ENCODE results near the gene HPSE2. TPM values are rescaled to one million over a fixed set of nuclear protein-coding genes. Genes with fewer than 3 reads are reported as not detected.
"Not testable (repeated sequence)": the region's sequence is repeated elsewhere in the genome, so short reads cannot be mapped to it uniquely, and the experiment has no call there.

HPSE2 gene
- total RNA-seq, 1 donor from 2014 or later: not detected

DNA sequence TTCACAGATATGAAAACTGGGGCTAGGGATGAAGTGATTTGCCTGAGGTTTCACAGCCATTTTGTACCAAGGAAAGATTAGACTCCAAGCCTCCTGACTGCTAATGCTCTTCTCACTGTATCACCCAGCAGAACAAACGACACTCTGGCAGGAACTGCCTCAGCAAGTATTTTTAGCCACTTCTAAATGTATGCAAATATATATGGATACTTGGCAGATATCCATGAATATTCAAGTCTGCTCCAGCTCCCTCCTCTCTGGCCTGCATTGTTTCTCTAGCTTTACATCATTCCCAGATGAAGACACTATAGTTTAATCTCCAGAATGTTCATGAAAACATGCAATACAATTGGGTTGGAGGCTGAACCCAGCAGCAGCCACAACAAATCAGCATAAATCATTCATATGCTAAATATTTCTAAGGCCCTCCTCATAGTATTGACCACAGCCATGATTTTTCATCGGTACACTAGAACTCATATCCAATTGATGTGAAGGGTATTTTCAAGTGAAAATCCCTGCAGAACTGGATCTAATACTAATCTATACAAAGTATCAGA is 65.5 kb downstream of the HPSE2 start:
- no peak for DNase-seq (ENCODE audit: low read depth)

GRCh38 chr10:99161165-99161564 is 74.5 kb downstream of the HPSE2 start:
- DNase-seq (ENCODE audit: low read depth): no peak

DNA sequence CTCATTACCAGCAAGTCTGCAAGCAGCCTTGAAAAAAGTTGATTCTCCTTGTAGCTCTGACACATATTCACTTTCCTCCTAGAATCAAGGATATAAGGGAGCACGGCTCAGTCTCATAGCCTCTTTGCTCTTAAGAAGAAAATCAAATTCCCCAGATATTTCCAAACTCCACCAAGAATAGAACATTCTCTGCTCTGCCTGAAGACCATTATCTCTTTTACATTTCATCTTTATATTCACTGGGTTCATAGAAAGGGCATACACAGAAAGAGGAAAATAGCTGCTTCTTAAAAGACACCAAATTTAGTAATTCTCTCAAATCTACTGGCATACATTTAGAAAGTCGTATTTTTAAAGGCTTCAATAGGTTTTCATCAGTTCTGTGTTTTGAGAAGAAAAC is 92.0 kb downstream of the HPSE2 start:
- no peak for DNase-seq (ENCODE audit: low read depth)

- DNase-seq (ENCODE audit: low read depth): no peak
These were observed 92.6 kb downstream of the HPSE2 start for GRCh38 chr10:99143011-99143410.

- not testable (repeated sequence) for DNase-seq (ENCODE audit: low read depth)
These were observed 102.8 kb downstream of the HPSE2 start for GRCh38 chr10:99132897-99133296.

DNA sequence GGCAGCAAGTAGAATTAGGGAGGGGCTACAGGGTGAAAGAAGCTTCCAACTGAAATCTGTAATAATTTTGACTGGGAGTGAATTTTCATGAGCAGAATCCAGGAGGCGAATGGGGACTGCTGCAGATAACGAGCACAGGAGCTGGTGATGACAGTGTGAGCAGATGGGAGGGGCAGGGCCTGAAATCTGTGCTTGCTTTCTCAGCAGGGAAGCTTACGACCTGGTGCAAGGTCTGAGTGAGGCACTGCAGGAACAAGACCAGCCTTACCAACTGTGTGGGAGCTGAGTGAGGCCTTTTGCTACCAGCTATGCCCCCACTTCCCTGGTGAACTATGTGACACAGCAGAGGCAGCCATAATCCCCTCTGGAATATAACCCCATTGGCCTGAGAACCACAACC is 109.8 kb downstream of the HPSE2 start:
- DNase-seq (ENCODE audit: low read depth): no peak

DNA sequence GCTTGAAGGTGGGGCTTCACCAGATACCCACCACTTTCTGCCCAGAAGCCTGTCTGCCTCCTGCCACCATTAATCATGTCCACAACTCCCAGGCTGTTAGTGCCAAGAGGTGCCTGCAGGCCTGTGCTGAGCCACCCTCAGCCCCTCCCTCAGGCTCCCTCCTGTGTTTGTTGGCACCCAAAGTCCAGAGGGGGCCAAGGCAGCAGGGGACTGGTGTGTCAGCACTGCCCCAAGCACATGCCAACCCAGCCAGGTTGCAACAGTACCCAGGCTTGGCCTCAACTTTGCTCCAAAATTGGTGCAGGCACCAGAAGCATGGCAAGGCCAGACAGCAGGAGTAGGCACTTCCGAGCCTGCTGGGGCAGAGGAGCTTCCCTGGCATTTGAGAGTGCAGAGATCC is 111.3 kb downstream of the HPSE2 start:
- no peak for DNase-seq (ENCODE audit: low read depth)

DNA sequence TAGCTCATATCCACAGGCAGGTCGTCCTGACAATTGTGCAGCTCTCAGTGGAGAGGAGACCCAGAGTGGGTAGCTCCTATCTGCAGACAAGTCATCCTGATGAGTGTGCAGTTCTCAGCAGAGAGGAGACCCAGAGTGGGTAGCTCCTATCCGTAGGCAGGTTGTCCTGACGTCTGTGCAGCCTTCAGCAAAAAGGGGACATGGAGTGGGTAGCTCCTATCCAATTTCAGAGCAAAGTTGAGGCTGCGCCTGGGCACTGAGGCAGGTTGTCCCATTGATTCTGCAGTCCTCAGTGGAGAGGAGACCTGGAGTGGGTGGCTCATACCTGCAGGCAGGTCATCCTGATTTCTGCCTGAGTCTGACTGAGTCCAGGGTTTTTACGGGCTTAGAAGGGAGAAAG is 111.8 kb downstream of the HPSE2 start:
- no peak for DNase-seq (ENCODE audit: low read depth)

- DNase-seq (ENCODE audit: low read depth): no peak
These were observed 112.3 kb downstream of the HPSE2 start for GRCh38 chr10:99123336-99123735.

DNA sequence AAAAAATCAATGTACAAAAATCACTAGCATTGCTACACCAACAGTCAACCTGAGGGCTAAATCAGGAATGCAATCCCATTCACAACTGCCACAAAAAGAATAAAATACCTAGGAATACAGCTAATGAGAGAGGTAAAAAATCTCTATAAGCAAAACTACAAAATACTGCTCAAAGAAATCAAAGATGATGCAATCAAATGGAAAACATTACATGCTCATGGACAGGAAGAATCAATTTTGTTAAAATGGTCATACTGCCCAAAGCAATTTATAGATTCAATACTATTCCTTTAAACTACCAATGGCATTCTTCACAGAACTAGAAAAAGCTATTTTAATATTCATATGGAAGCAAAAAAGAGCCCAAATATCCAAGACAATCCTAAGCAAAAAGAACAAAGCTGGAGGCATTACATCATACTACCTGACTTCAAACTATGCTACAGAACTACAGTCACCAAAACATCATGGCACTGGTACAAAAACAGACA is 116.3 kb downstream of the HPSE2 start:
- no peak for DNase-seq (ENCODE audit: low read depth)

GRCh38 chr10:99115703-99116102 is 119.9 kb downstream of the HPSE2 start:
- DNase-seq (ENCODE audit: low read depth): no peak

- no peak for DNase-seq (ENCODE audit: low read depth)
These were observed 150.3 kb downstream of the HPSE2 start for GRCh38 chr10:99085358-99085757.

DNA sequence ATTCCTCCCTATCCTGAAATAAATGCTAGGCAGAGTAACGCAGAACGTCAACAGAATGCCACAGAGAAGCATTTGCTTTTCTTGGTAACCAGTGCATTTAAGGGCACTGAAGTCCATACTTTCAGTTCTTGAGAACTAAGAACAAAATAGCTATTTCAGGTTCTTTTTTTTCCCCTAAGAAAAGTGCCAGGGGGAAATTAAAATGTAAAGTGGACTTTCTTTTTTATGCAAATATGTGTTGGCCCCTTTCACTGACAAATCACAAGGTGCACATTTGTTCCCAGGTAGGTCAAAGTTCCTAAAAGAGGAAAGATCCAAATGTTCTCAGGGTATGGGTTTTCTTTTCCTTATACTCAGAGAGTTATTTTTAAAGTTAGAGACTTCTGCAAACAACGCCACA is 151.5 kb downstream of the HPSE2 start:
- no peak for DNase-seq (ENCODE audit: low read depth)

- no peak for DNase-seq (ENCODE audit: low read depth)
These were observed 155.2 kb downstream of the HPSE2 start for GRCh38 chr10:99080275-99080945.

GRCh38 chr10:99062591-99062990 is 173.1 kb downstream of the HPSE2 start:
- no peak for DNase-seq (ENCODE audit: low read depth)

DNA sequence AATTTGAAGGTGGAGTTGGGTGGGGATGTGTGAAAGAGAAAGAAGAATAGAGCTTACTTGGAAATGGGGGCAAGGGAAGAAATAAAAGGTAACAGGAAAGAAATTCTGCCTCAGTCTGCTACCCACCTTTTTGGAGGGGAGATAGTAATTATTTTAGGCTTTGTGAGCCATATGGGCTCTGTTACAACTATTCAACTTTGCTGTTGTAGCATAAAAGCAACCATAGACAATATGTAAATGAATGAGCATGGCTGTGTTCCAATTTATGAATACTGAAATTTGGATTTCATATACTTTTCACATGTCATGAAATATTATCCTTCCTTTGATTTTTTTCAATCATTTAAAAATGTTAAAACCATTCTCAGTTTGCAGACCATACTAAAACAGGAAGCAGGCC is 176.9 kb downstream of the HPSE2 start:
- no peak for DNase-seq (ENCODE audit: low read depth)

DNA sequence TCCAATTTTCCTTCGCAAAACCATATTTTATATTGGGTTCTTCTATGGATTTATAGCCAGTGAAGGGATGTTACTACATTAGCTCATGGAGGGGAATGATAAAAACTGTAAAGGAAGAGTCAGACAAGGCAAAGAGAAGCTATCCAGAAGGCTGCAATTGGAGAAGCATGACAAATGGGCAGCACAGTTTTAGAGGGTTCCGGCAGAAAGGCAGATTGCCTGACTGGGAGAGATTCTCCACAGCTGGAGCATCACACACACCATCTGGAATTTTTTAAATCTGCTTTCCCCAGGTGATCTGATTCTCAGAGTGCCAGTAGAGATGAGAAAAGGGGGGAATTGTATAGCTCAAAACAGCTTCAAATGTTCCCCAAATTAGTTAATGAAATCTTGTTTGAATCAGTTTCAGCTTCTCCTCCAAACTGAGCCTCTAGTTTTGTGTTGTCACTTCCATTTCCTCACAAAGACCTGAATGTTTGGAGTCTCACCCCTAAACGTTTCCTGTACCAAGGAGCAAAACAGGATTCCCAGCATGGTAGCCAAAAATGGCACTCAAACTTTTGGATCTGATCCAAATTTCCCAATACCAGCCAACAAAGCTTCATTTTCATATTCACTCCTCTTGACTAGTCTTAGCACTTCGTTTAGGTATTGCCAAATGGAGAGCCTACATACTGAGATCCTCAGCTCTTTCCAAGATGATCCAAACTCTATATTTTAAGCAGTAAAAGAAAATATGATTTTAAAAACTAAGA is 177.5 kb downstream of the HPSE2 start:
- DNase-seq (ENCODE audit: low read depth): no peak

- no peak for DNase-seq (ENCODE audit: low read depth)
These were observed 190.0 kb downstream of the HPSE2 start for GRCh38 chr10:99045671-99046070.

DNA sequence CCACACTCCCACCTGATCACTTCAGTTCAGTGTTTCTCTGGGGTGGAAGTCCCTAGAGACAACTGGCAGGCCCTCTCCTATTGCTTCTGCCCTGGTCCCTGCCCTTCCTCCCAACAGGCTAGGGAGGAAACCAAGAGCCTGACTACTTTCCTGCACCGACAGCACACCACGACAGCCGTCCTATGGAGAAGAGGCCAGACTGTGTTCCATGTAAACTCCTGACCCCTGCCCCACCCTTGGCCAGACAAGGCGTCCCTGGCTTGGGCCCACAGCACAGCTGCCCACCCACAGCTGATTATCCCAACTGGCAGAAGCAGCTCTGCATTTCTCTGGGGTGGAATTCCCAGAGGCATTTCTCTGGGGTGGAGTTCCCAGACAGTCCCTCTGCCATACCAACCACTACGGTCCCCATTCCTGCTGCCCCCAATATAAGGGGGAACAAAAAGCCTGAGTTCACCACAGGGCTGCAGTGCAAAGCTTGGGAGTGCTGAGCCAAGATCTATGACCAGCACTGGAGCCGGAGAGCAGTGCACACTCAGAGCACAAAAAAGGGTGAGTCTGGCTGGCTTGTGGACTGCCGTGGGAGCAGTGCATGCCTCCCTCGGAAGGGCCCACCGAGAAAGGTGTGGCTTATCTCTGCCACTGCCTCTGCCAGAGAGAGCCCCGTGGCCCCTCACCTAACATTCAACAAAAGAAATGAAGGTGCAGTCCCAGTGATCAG is 193.4 kb downstream of the HPSE2 start:
- DNase-seq (ENCODE audit: low read depth): no peak

DNA sequence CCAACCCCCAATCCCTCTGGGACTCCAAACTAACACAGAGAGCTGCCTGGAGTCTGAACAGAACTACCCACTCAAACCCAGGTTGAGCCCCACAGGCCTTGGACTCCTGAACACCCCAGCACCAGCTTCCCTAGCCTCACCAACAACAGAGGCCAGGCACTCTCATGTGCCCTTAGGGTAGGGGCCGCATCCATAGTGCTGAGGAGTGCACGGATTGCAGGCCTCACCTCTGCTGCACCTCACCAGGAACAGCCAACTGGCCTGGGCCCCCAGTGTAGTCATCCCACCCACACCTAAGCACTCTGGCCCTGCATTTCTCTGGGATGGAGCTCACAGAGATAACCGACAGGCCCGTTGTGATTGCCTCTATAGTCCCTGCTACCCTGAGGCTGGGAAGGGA is 194.2 kb downstream of the HPSE2 start:
- no peak for DNase-seq (ENCODE audit: low read depth)

DNA sequence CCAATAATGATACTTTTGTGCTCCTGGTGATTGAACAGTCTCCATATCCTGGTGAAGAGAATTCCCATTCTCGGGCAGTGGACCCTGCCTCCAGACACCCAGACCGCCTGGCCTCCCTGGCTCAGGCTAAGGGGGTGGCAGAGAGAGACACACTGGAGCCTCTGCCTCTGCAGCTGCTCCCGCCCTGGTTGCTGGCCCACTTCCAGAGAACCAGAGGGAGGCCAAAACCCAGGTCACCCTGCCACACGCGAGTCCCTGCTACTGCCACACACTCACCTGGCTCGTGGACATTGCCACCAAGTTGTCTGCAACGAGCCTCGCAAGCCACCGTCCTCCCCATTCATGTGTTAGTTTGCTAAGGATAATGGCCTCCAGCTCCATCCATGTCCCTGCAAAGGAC is 221.8 kb downstream of the HPSE2 start:
- DNase-seq (ENCODE audit: low read depth): no peak

DNA sequence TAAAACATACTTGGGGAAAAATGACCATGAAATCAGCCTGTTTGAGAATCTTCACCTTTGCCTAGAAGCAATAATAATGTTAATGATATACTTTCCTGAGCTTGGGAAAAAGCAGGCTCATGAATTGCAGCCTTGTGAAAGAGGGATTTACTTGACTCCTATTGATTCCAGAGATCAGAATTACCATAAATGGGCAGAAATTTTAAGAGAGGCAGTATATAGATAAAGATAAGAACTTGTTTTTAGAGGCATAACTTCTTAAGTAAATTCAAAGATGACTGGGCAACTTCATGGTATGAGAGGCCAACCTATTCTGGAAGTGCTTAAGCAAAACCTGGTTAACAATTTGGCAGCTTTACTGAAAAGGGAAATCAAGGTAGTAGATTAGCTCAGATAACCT is 225.4 kb downstream of the HPSE2 start:
- no peak for DNase-seq (ENCODE audit: low read depth)
